ENCODE measurements around the gene FGGY. TPM values are rescaled to one million over a fixed set of nuclear protein-coding genes. Genes with fewer than 3 reads are reported as not detected.

FGGY gene
- total and polyA plus RNA-seq, 2 donors (not counting 3 experiments of a cell fraction or from before 2014, with no cell fraction given): 5.6 to 6.4 TPM

DNA sequence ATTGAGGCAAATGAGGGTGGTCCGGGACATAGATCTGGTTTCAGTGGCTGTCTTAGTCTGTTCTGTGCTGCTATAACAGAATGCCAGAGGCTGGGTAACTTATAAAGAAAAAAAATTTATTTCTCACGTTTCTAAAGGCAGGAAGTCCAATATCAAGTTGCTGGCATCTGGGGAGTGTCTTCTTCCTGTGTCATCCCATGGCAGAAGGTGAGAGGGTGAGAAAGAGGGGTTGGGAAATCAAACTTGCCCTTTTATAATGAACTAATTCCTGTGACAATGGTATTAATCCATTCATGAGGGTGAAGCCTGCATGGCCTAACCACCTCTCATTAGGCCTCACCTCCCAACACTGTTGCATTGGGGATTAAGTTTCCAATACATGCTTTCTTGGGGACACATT lies 3.7 kb upstream of the FGGY start:
- H3K27me3 ChIP-seq (ENCODE audit: control insufficient read depth in 2 of 2, insufficient read depth in 2 of 2, low read length in 2 of 2): no peaks in the 10 kb centered on the region
- no peaks in the 10 kb centered on the region for H3K9me1 ChIP-seq (replicated peaks; ENCODE audit: control insufficient read depth, extremely low read depth, insufficient read depth, low read length)
- peak overlapping the region; percentile 57 for H3K27ac ChIP-seq (ENCODE audit: insufficient read depth, low read depth, low read length)
- no peaks in the 10 kb centered on the region for H3K79me2 ChIP-seq (ENCODE audit: control insufficient read depth, insufficient read depth, low read length)
- FAIRE-seq (no peak), DNase-seq (ENCODE audit: low read depth, low spot score) (no peak)
- intact Hi-C loops (cut with micrococcal nuclease): no loop called here
- peak overlapping the region; percentile 14 for H3K4me2 ChIP-seq (ENCODE audit: insufficient read depth, low read length)
- TF ChIP-seq JUN (IDR thresholded peaks at IDR 0.05; ENCODE audit: borderline replicate concordance, insufficient read depth, insufficient read length, low read depth) (no peak), FOS (IDR thresholded peaks at IDR 0.05; ENCODE audit: borderline replicate concordance, insufficient read depth, low read length) (no peak), POLR2AphosphoS5 (IDR thresholded peaks at IDR 0.05; ENCODE audit: insufficient read depth, low read depth, low read length) (no peak), GATA2 (IDR thresholded peaks at IDR 0.05; ENCODE audit: insufficient read depth, insufficient read length, low read depth, low read length) (no peak), EZH2 (IDR thresholded peaks at IDR 0.05; ENCODE audit: borderline replicate concordance, low read depth, low read length, severe bottlenecking) (no peak), POLR2A (IDR thresholded peaks at IDR 0.05; ENCODE audit: low read depth, low read length) (no peak), MYC (IDR thresholded peaks at IDR 0.05; ENCODE audit: low read depth, low read length) (no peak)
- TF ChIP-seq, protein P1, sequence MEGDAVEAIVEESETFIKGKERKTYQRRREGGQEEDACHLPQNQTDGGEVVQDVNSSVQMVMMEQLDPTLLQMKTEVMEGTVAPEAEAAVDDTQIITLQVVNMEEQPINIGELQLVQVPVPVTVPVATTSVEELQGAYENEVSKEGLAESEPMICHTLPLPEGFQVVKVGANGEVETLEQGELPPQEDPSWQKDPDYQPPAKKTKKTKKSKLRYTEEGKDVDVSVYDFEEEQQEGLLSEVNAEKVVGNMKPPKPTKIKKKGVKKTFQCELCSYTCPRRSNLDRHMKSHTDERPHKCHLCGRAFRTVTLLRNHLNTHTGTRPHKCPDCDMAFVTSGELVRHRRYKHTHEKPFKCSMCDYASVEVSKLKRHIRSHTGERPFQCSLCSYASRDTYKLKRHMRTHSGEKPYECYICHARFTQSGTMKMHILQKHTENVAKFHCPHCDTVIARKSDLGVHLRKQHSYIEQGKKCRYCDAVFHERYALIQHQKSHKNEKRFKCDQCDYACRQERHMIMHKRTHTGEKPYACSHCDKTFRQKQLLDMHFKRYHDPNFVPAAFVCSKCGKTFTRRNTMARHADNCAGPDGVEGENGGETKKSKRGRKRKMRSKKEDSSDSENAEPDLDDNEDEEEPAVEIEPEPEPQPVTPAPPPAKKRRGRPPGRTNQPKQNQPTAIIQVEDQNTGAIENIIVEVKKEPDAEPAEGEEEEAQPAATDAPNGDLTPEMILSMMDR (IDR thresholded peaks at IDR 0.05; ENCODE audit: extremely low read depth in 1 of 2, insufficient read depth in 1 of 2, low read depth in 1 of 2, low read length in 2 of 2): no peak
- TF ChIP-seq, protein P2, sequence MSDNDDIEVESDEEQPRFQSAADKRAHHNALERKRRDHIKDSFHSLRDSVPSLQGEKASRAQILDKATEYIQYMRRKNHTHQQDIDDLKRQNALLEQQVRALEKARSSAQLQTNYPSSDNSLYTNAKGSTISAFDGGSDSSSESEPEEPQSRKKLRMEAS (IDR thresholded peaks at IDR 0.05; ENCODE audit: insufficient read depth, insufficient read length): no peak
- peaks cover 30% of the 10 kb centered on the region for H3K4me1 ChIP-seq (ENCODE audit: control insufficient read depth, extremely low read depth, insufficient read depth, low read length)
- no peak overlapping the region for H2AFZ ChIP-seq (ENCODE audit: low read depth, low read length)
- H3K9me3 ChIP-seq (replicated peaks; ENCODE audit: control insufficient read depth, insufficient read depth, low read length): no peaks in the 10 kb centered on the region
- dilution Hi-C loops (cut with MboI; ENCODE audit: extremely low pct_ligation_motif_present, low sequenced_read_pairs): no loop called here
- ChIA-PET CTCF (interaction anchor here (1.0 to 1.4 kb wide), 4 partner anchors 17 to 553 kb away, joined by 4 to 6 read pairs (median 6); no protein-coding TSS in a partner anchor), POLR2A (no interaction called here)
- no peaks in the 10 kb centered on the region for H3K36me3 ChIP-seq (ENCODE audit: control insufficient read depth in 2 of 2, extremely low read depth in 1 of 2, insufficient read depth in 2 of 2, low read length in 2 of 2)
- H3K4me3 ChIP-seq (replicated peaks in 1 of 3; ENCODE audit: insufficient read depth in 1 of 3, low read depth in 1 of 3, low read length in 3 of 3): no peak overlapping the region
- H4K20me1 ChIP-seq (replicated peaks; ENCODE audit: control insufficient read depth, extremely low read depth, insufficient read depth, low read length): no peaks in the 10 kb centered on the region
- H3K9ac ChIP-seq (replicated peaks; ENCODE audit: extremely low read depth, insufficient read depth, low read length): no peak overlapping the region
- BruUV-seq (replicated peaks): no TSS peak

Data from endothelial cell of umbilical vein (primary cell).